OCI-LY3 (cell line): ENCODE measurements around the gene HSPBP1.

ENCODE experiments used
- H2AFZ ChIP-seq: fragments of 200-600, 300-600 bp; shearing (Covaris generic); 2 replicates; pipeline ENCODE4 v1.6.0; 2014; ENCODE audit warnings: antibody characterized with exemption, low read depth, low read length
- H3K27ac ChIP-seq: fragments of 200-600, 300-600 bp; sonication (generic); 2 replicates; pipeline ENCODE4 v1.5.1; 2014; ENCODE audit warnings: mild to moderate bottlenecking, low read length, moderate library complexity, mixed read lengths
- H3K27me3 ChIP-seq: fragments of 200-600, 300-600 bp; sonication (generic); 2 replicates; pipeline ENCODE4 v1.6.1; 2014; ENCODE audit warnings: low read depth, low read length, mixed read lengths
- H3K36me3 ChIP-seq: fragments of 200-600, 300-600 bp; sonication (generic); replicated peaks from 2 replicates; pipeline ENCODE3; 2014; ENCODE audit warnings: low read depth, low read length, mixed read lengths
- H3K4me1 ChIP-seq: fragments of 300-600, 200-600 bp; sonication (generic); 2 replicates; pipeline ENCODE4 v1.6.1; 2014; ENCODE audit warnings: low read length, mixed read lengths
- H3K4me2 ChIP-seq: fragments of 200-600, 300-600 bp; sonication (generic); 2 replicates; pipeline ENCODE4 v1.6.1; 2014; ENCODE audit warnings: low read length, mixed read lengths
- H3K4me3 ChIP-seq: fragments of 300-600, 200-600 bp; sonication (generic); 2 replicates; pipeline ENCODE4 v1.5.1; 2014; ENCODE audit warnings: antibody characterized with exemption, mild to moderate bottlenecking, low read length, moderate library complexity
- H3K79me2 ChIP-seq: fragments of 300-600, 200-600 bp; shearing (Covaris generic); 2 replicates; pipeline ENCODE4 v1.6.1; 2014; ENCODE audit warnings: mild to moderate bottlenecking, low read length, mixed read lengths
- H3K9ac ChIP-seq: fragments of 300-600, 200-600 bp; shearing (Covaris generic); 2 replicates; pipeline ENCODE4 v1.6.0; 2014; ENCODE audit warnings: mild to moderate bottlenecking, low read length, moderate library complexity
- H3K9me3 ChIP-seq: fragments of 200-600, 300-600 bp; shearing (Covaris generic); 2 replicates; pipeline ENCODE4 v1.6.1; 2014; ENCODE audit warnings: low read length, mixed read lengths; ENCODE audit not compliant: insufficient read depth
- H4K20me1 ChIP-seq: fragments of 200-600, 300-600 bp; sonication (generic); 2 replicates; pipeline ENCODE4 v1.6.1; 2016; ENCODE audit warnings: low read length, mixed read lengths; ENCODE audit not compliant: insufficient read depth
- EZH2phosphoT487 ChIP-seq: fragments of 200-600 bp; shearing (Covaris generic); IDR thresholded peaks from 2 replicates; pipeline ENCODE4 v1.6.1; 2018; ENCODE audit warnings: antibody characterized with exemption, mixed run types, low read depth
- TF ChIP-seq, protein P1 (sequence below): fragments of 200-600, 300-600 bp; sonication (generic); IDR thresholded peaks from 2 replicates; pipeline ENCODE4 v1.5.1; 2014; ENCODE audit warnings: antibody characterized with exemption, low read length, low read depth

The HSPBP1 gene

DNA sequence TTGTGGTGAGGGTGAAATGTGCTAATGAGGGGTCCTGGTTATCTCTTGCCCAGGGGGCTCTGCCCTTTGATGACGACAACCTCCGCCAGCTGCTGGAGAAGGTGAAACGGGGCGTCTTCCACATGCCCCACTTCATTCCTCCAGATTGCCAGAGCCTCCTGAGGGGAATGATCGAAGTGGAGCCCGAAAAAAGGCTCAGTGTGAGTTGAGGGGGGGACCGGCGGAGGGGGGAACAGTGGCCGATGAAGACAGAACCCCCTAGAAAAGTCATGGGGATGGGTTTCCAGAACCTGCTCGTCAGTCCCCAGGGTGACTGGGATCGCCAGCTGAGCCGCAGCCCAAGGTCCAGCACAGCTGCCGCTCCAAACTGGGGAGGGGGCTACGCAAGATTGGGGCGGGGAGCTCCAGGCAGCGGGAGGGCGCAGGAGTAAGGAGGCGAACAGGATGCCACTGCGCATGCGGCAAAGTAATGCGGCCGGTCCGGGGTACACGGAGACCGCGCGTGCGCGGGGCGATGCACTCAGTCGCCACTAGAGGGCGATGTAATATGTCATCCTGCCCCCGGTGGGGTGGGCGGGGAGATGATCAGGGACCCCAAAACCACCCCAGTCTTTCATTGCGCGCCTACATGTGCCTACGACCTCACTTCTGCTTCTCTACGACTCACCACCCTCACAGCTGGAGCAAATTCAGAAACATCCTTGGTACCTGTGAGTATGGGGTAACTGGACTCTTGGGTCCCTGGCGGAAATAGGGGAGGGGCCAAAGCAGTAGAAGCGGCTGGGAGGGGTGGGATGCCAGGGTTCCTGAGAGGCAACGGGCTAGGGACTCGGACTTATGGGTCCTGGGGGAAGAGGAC, 21.8 kb upstream of the HSPBP1 start:
- Histone ChIP-seq H4K20me1 (no peaks in the 10 kb centered on the region), H3K9ac (peak overlapping the region; percentile 70), H3K4me2 (peak overlapping the region; percentile 86), H3K4me1 (peaks cover 10% of the 10 kb centered on the region; the same call in 1 of the 2 replicates), H3K9me3 (no peaks in the 10 kb centered on the region), H3K4me3 (peak overlapping the region; percentile 85), H3K79me2 (no peaks in the 10 kb centered on the region), H3K27ac (peak overlapping the region; percentile 20; the same call in 1 of the 2 replicates), H3K36me3 (no peaks in the 10 kb centered on the region), H2AFZ (peak overlapping the region; percentile 99), H3K27me3 (peaks cover 6% of the 10 kb centered on the region; the same call in 1 of the 2 replicates)
- TF ChIP-seq, protein P1, sequence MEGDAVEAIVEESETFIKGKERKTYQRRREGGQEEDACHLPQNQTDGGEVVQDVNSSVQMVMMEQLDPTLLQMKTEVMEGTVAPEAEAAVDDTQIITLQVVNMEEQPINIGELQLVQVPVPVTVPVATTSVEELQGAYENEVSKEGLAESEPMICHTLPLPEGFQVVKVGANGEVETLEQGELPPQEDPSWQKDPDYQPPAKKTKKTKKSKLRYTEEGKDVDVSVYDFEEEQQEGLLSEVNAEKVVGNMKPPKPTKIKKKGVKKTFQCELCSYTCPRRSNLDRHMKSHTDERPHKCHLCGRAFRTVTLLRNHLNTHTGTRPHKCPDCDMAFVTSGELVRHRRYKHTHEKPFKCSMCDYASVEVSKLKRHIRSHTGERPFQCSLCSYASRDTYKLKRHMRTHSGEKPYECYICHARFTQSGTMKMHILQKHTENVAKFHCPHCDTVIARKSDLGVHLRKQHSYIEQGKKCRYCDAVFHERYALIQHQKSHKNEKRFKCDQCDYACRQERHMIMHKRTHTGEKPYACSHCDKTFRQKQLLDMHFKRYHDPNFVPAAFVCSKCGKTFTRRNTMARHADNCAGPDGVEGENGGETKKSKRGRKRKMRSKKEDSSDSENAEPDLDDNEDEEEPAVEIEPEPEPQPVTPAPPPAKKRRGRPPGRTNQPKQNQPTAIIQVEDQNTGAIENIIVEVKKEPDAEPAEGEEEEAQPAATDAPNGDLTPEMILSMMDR = peak; percentile 94
- TF ChIP-seq EZH2phosphoT487 = no peak

DNA sequence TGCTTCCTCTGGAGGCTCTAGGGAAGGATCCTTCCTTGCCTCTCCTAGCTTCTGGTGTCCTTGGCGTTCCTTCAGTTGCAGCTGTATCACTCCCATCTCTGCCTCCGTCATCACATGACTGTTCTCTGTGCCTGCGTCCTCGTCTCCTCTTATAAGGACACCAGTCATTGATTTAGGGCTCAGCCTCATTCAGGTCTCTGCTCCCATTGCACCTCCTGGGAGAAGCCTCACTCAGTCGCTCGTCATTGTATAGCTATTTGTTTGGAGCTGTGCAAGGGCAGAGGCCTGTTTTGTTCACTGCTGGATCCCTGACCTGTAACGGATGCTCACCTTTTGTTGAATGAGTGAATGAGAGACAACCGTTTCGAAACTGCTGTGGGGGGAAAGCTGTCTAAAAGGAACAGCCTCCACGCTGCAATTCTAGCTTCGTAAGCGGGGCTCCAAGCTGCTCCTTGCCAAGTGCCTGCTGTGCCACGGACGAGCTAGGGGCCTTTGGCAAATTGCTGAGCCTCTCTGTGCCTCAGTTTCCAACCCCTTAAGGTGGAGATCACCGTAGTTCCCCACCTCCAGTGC, 21.1 kb upstream of the HSPBP1 start:
- Histone ChIP-seq H3K36me3 (no peaks in the 10 kb centered on the region), H3K4me2 (peak overlapping the region; percentile 86), H3K27me3 (peaks cover 6% of the 10 kb centered on the region; the same call in 1 of the 2 replicates), H3K79me2 (no peaks in the 10 kb centered on the region), H3K4me1 (peaks cover 10% of the 10 kb centered on the region; the same call in 1 of the 2 replicates), H3K9me3 (no peaks in the 10 kb centered on the region), H3K9ac (no peak overlapping the region), H3K27ac (no peak overlapping the region), H4K20me1 (no peaks in the 10 kb centered on the region), H3K4me3 (peak overlapping the region; percentile 85), H2AFZ (no peak overlapping the region; the same call in 1 of the 2 replicates)
- TF ChIP-seq, protein P1 = no peak
- TF ChIP-seq EZH2phosphoT487 = no peak

DNA sequence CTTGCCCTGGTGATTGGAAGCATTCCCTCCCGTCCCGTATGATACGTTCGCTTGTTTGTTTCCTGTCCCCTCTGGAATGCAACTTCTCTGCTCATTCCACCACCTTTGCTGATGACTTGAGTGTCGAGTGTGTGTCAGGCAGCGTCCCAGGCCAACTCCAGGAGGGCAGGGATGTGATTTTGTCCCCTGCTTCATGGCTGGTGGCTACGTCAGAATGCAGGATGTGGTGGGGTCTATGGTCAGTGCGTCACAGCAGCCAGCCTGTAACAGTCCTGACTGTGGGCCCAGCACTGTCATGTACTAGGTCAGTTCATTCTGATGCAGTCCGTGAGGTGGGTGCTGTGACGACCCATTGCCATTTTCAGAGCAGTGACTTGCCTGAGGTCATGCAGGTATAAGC, 20.1 kb upstream of the HSPBP1 start:
- Histone ChIP-seq H3K9ac (no peak overlapping the region), H2AFZ (no peak overlapping the region), H3K27me3 (peaks cover 6% of the 10 kb centered on the region; the same call in 1 of the 2 replicates), H3K9me3 (no peaks in the 10 kb centered on the region), H4K20me1 (no peaks in the 10 kb centered on the region), H3K36me3 (no peaks in the 10 kb centered on the region), H3K4me3 (no peak overlapping the region), H3K4me1 (peaks cover 10% of the 10 kb centered on the region; the same call in 1 of the 2 replicates), H3K27ac (no peak overlapping the region), H3K79me2 (no peaks in the 10 kb centered on the region), H3K4me2 (no peak overlapping the region)
- TF ChIP-seq EZH2phosphoT487 = no peak
- TF ChIP-seq, protein P1 = no peak

DNA sequence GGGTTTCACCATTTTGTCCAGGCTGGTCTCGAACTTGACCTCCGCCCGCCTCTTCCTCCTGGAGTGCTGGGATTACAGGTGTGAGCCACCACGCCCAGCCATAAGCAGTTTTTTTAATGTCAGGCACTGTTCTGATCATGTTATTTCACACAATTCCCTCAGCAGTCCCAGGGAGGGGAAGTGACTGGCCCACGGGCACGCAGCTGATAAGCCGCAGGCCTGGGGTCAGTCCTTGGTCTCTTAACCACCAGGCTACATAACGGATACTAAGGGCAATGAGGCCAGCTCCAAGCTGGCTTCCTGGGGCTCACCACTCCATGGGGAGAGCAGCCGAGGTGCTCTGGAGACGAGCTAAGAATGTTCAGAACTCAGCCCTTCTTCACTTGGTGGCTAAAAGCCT, 17.4 kb upstream of the HSPBP1 start:
- Histone ChIP-seq H3K4me2 (no peak overlapping the region), H3K9me3 (no peaks in the 10 kb centered on the region), H3K27me3 (peaks cover 6% of the 10 kb centered on the region; the same call in 1 of the 2 replicates), H2AFZ (no peak overlapping the region), H3K36me3 (no peaks in the 10 kb centered on the region), H4K20me1 (no peaks in the 10 kb centered on the region), H3K79me2 (no peaks in the 10 kb centered on the region), H3K9ac (no peak overlapping the region), H3K27ac (no peak overlapping the region), H3K4me1 (peaks cover 8% of the 10 kb centered on the region; the same call in 1 of the 2 replicates), H3K4me3 (no peak overlapping the region)
- no peak for TF ChIP-seq EZH2phosphoT487
- TF ChIP-seq, protein P1 = no peak
